ENCODE results near the gene XRRA1.

XRRA1 gene

GRCh38 chr11:74896311-74896710, 52.6 kb downstream of the XRRA1 start:
- POLR2A ChIA-PET, result no interaction called here
- TF ChIP-seq IKZF3 (tag by site-specific recombination; IDR thresholded peaks at IDR 0.05) (no peak), SCRT2 (tag by site-specific recombination; IDR thresholded peaks at IDR 0.05) (no peak), ZNF404 (tag by site-specific recombination; IDR thresholded peaks at IDR 0.05) (no peak), ZNF76 (tag by site-specific recombination; IDR thresholded peaks at IDR 0.05; ENCODE audit: borderline replicate concordance, low read depth) (no peak), ZXDB (tag by site-specific recombination; IDR thresholded peaks at IDR 0.05) (no peak), ZNF391 (tag by site-specific recombination; IDR thresholded peaks at IDR 0.05; ENCODE audit: borderline replicate concordance, low read depth) (no peak), GLI2 (tag by site-specific recombination; IDR thresholded peaks at IDR 0.05; ENCODE audit: borderline replicate concordance, low read depth) (no peak), ZSCAN30 (tag by site-specific recombination; IDR thresholded peaks at IDR 0.05) (no peak), EGR2 (tag by site-specific recombination; IDR thresholded peaks at IDR 0.05; ENCODE audit: low read depth) (no peak), ZNF341 (tag by site-specific recombination; IDR thresholded peaks at IDR 0.05; ENCODE audit: low read depth) (no peak), ZNF132 (tag by site-specific recombination; IDR thresholded peaks at IDR 0.05; ENCODE audit: borderline replicate concordance) (no peak), ZNF677 (tag by site-specific recombination; IDR thresholded peaks at IDR 0.05) (no peak), REST (tag by site-specific recombination; IDR thresholded peaks at IDR 0.05) (no peak), ZNF501 (tag by site-specific recombination; IDR thresholded peaks at IDR 0.05) (no peak), ZFP3 (tag by site-specific recombination; IDR thresholded peaks at IDR 0.05; ENCODE audit: low read depth) (no peak), ZNF24 (tag by site-specific recombination; IDR thresholded peaks at IDR 0.05) (no peak), ZNF701 (tag by site-specific recombination; IDR thresholded peaks at IDR 0.05) (no peak), SETDB1 (IDR thresholded peaks at IDR 0.05; ENCODE audit: insufficient read length, low read length) (no peak)
- TF ChIP-seq, protein P1, sequence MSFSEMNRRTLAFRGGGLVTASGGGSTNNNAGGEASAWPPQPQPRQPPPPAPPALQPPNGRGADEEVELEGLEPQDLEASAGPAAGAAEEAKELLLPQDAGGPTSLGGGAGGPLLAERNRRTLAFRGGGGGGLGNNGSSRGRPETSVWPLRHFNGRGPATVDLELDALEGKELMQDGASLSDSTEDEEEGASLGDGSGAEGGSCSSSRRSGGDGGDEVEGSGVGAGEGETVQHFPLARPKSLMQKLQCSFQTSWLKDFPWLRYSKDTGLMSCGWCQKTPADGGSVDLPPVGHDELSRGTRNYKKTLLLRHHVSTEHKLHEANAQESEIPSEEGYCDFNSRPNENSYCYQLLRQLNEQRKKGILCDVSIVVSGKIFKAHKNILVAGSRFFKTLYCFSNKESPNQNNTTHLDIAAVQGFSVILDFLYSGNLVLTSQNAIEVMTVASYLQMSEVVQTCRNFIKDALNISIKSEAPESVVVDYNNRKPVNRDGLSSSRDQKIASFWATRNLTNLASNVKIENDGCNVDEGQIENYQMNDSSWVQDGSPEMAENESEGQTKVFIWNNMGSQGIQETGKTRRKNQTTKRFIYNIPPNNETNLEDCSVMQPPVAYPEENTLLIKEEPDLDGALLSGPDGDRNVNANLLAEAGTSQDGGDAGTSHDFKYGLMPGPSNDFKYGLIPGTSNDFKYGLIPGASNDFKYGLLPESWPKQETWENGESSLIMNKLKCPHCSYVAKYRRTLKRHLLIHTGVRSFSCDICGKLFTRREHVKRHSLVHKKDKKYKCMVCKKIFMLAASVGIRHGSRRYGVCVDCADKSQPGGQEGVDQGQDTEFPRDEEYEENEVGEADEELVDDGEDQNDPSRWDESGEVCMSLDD (tag by site-specific recombination; IDR thresholded peaks at IDR 0.05), result no peak
- no peak overlapping the region for H3K27ac ChIP-seq (ENCODE audit: extremely low read depth, low read depth, low read length)
- H3K4me1 ChIP-seq (ENCODE audit: control insufficient read depth, insufficient read depth, low read length), result no peaks in the 10 kb centered on the region
- CTCF ChIA-PET, result no interaction called here
- no peak overlapping the region for H3K4me3 ChIP-seq (ENCODE audit: low read depth, low read length)
- no peaks in the 10 kb centered on the region for H3K9me3 ChIP-seq (ENCODE audit: control insufficient read depth, insufficient read depth, low read depth, low read length)
- H3K36me3 ChIP-seq (ENCODE audit: control insufficient read depth in 2 of 2, insufficient read depth in 1 of 2, low read length in 2 of 2), result no peaks in the 10 kb centered on the region

DNA sequence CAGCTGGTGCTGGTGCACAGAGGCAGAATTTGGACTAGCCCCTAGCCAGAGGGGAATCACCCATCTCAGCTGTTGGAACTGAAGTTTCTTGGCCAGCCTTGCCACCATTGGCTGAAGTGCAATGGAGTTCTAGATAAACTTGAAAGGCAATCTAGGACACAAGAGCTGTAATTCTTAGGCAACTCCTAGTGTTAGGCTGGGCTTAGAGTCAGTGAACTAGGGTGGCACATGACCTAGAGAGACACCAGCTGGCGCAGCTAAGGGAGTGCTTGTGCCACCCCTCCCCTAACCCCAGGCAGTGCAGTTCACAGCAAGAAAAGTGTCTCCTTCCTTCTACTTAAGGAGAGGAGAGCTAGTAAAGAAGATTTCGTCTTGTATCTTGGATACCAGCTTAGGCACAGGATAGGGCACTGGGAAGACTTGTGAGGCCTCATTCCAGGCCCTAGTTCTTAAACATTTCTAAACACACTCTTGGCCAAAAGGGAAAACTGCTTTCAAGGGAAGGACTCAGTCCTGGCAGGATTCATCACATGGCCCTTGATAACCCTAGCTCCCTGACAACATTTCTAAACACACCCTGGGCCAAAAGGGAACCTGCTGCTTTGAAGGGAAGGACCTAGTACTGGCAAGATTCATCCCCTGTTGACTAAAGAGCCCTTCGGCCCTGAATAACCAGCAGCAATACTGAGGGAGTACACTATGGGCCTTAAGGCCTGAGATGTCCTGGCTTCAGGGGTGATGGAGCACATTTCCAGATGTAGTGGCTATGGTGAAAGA, 53.4 kb downstream of the XRRA1 start:
- no peaks in the 10 kb centered on the region for H3K4me1 ChIP-seq (ENCODE audit: control insufficient read depth, insufficient read depth, low read length)
- TF ChIP-seq ZNF133 (tag by site-specific recombination; IDR thresholded peaks at IDR 0.05) (no peak), KLF10 (tag by site-specific recombination; IDR thresholded peaks at IDR 0.05) (no peak), GLIS1 (tag by site-specific recombination; IDR thresholded peaks at IDR 0.05) (no peak), ZNF274 (IDR thresholded peaks at IDR 0.05; ENCODE audit: low read length) (no peak), ZNF274 (tag by site-specific recombination; IDR thresholded peaks at IDR 0.05; ENCODE audit: borderline replicate concordance) (no peak), ZNF211 (tag by site-specific recombination; IDR thresholded peaks at IDR 0.05; ENCODE audit: low read depth) (no peak), SALL2 (tag by site-specific recombination; IDR thresholded peaks at IDR 0.05; ENCODE audit: borderline replicate concordance) (no peak), ZNF658 (tag by site-specific recombination; IDR thresholded peaks at IDR 0.05) (no peak), ZNF623 (tag by site-specific recombination; IDR thresholded peaks at IDR 0.05) (no peak), ZNF16 (tag by site-specific recombination; IDR thresholded peaks at IDR 0.05; ENCODE audit: low read depth) (no peak)
- no peak overlapping the region for H3K4me3 ChIP-seq (ENCODE audit: low read depth, low read length)
- no peaks in the 10 kb centered on the region for H3K9me3 ChIP-seq (ENCODE audit: control insufficient read depth, insufficient read depth, low read depth, low read length)
- no peaks in the 10 kb centered on the region for H3K36me3 ChIP-seq (ENCODE audit: control insufficient read depth in 2 of 2, insufficient read depth in 1 of 2, low read length in 2 of 2)
- no peak overlapping the region for H3K27ac ChIP-seq (ENCODE audit: extremely low read depth, low read depth, low read length)
- POLR2A ChIA-PET, result no interaction called here
- CTCF ChIA-PET, result interaction anchor here (0.6 kb wide), 1 partner anchor 297 kb away, joined by 3 read pairs; no protein-coding TSS in a partner anchor

Data from HEK293 (cell line).